Non-pigmented ciliary epithelial cell (primary cell): ENCODE measurements around the gene YAF2.
"Not testable (repeated sequence)": the region's sequence is repeated elsewhere in the genome, so short reads cannot be mapped to it uniquely, and the experiment has no call there.

Experiments used
- DNase-seq: peaks from one replicate; pipeline ENCODE4 v3.0.0-alpha.2; 2010; ENCODE audit warnings: low read depth

Gene YAF2

GRCh38 chr12:42255221-42255865 is 17.3 kb upstream of the YAF2 start:
- DNase-seq = no peak

DNA sequence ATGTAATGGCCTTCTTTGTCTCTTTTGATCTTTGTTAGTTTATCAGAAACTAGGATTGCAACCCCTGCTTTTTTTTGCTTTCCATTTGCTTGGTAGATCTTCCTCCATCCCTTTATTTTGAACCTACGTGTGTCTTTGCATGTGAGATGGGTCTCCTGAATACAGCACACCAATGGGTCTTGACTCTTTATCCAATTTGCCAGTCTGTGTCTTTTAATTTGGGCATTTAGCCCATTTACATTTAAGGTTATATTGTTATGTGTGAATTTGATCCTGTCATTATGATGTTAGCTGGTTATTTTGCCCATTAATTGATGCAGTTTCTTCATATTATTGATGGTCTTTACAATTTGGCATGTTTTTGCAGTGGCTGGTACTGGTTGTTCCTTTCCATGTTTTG is 14.6 kb upstream of the YAF2 start:
- DNase-seq = not testable (repeated sequence)

DNA sequence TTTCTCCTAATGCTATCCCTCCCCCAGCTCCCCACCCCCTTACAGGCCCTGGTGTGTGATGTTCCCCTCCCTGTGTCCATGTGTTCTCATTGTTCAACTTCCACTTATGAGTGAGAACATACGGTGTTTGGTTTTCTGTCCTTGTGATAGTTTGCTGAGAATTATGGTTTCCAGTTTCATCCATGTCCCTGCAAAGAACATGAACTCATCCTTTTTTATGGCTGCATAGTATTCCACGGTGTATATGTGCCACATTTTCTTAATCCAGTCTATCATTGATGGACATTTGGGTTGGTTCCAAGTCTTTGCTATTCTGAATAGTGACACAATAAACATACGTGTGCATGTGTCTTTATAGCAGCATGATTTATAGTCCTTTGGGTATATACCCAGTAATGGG is 11.0 kb upstream of the YAF2 start:
- DNase-seq = not testable (repeated sequence)

DNA sequence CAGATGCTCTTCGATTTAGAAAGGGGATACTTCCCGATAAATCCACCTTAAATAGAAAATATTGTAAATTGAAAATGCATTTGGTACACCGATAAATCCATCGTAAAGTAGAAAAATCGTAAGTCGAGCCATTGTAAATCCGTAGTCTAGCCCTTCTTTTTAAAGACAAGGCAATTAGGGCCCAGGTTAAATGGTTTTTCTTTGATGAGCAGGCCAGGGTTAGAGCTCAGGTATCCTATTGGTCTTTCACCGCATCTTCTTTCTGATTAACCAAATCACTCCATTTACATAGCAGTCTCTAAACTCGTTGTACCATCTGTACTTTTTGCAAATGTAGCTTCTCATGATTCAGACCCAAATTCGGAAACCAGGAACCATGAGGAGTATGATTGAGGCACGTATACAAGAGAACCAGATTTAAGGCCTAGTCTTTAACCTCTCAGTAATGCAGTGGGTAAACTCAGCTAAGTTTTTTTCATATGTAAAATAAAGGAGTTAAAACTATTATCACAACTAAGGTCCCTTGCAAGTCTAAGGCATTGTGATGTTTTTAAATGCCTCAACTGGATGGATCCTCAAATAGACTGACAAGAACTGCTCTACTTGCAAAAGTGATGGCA is 2.2 kb upstream of the YAF2 start:
- no peak for DNase-seq

DNA sequence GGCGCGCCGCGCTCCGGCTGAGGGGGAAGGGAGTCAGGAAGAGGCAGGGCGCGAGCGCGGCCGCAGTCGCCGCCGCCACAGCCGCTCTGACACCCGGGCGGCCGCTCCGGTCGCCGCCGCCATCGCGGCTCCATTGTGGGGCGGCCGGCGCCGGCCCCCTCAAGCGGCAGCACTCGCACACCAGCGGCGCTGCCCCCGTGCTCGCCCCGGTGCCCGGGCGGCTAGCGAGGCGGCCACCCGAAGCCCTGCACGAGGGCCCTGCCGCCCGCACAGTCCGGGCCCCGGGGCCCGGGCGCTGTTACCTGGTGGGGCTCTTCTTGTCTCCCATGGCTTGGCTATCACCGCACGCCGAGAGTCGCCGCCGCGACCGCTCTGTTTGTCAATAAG is 202 bp downstream of the YAF2 start:
- DNase-seq = no peak

DNA sequence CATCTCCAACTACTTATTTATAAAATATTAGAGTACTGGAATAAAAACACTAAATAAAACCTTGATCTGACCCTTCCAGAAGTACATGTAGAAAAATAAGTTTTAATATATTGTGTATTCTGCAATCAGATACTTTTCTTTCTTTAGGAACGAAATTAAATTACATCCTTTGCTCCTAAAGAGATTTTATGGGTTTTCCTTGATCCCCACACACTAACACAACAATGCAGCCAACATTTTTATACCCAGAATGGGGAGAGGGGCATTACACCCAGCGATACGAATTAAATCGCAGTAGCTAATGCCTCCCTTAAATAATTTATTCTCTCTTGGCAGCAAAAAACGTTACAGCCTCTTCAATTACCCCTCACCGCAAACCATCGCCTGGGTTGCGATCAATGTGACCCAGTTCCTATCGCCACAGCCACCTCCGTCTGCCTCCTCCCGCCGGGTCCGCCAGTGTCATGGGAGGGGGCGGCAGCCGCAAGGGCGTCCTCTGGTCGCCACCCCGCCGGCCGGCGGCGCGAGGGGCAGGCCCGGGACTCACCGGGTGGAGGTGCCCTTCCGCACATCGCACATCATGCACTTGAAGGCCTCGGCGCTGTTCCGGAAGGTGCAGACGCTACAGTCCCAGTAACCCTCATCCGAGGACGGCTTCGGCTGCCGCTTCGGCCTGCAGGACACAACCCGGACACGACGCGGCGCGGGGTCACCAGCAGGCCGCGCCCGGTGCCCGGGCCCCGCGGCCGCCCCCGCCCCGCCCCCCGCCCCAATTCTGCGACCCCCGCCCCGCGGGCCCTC is 796 bp downstream of the YAF2 start:
- no peak for DNase-seq

GRCh38 chr12:42236017-42236416 is 2.0 kb downstream of the YAF2 start:
- no peak for DNase-seq

DNA sequence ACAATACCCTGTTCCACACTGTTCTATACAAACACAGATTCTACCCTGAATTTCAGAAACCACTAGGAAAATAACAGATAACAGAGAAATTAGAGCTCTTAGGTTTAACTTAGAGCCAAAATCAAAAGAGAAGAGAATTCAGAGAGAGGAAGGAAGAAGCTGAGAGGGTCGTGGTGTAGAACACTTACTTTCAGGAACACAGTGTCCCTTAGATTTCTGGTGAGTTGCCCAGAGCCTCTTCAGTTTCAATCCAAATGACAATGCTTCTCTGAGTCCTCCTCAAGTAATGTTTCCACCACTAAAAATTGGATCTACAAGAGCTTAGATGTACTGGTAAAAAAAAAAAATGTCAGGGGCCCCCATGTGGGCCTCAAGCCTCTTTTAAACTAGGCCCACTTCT is 2.6 kb downstream of the YAF2 start:
- no peak for DNase-seq

- no peak for DNase-seq
These were observed 3.1 kb downstream of the YAF2 start for GRCh38 chr12:42234970-42235369.

DNA sequence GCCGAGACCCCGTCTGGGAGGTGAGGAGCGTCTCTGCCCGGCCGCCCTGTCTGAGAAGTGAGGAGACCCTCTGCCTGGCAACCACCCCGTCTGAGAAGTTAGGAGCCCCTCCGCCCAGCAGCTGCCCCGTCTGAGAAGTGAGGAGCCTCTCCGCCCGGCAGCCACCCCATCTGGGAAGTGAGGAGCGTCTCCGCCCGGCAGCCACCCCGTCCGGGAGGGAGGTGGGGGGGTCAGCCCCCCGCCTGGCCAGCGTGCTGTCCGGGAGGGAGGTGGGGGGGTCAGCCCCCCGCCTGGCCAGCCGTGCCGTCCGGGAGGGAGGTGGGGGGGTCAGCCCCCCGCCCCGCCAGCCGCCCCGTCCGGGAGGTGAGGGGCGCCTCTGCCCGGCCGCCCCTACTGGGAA is 10.5 kb downstream of the YAF2 start:
- DNase-seq = not testable (repeated sequence)

- DNase-seq = not testable (repeated sequence)
These were observed 13.5 kb downstream of the YAF2 start for GRCh38 chr12:42224501-42224900.

GRCh38 chr12:42222724-42223123 is 15.3 kb downstream of the YAF2 start:
- no peak for DNase-seq

GRCh38 chr12:42221726-42222125 is 16.3 kb downstream of the YAF2 start:
- DNase-seq = no peak

DNA sequence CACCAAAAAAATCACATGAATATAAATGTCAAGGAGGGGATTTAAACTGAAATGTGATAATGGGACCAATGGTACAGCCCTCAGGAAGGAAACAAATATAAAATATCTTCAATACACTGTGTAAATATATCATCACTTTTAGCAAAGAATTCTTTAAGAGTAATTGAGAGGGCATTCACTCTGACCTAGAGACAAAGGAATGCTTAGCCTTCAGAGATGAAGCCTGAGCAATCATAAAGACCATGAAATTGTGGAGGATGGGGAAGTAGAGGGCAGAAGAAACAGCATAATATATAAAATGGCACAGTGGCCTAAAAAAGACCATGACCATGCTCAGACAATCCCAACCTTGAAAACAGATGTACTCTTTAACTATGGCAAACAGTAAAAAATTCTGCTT is 20.4 kb downstream of the YAF2 start:
- no peak for DNase-seq

DNA sequence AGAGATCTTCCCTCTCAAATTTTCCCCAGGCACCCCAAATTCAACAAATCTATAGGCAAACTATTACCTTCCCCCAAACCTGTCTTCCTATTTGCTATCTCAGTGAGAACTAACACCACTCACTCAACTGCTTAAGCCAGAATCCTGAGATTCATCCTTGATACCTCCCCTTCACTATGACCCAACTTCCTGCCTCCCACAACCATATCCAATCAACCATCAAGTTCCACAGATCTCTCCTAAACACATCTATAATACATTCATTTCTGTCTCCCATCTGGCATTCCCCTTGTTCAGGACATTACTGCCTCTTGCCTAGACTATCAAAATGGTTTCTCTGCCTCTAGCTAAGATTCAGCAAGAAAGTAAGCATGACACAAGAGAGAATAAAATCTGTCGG is 21.3 kb downstream of the YAF2 start:
- no peak for DNase-seq

DNA sequence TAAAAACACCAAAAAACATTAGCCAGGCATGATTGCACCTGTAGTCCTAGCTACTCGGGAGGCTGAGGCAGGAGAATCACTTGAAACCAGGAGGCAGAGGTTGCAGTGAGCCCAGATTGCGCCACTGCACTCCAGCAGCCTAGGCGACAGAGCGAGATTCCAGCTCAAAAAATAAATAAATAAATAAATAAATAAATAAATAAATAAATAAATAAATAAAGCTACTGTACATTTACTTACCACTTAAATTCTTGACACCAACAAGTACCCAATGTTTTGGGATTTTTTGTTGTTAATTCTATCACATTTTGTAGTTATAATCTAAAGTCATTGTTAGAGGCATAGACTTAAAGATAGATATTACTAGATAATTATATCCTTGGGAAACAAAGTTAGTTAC is 22.3 kb downstream of the YAF2 start:
- not testable (repeated sequence) for DNase-seq

GRCh38 chr12:42213954-42214426 is 24.1 kb downstream of the YAF2 start:
- no peak for DNase-seq

- DNase-seq = no peak
These were observed 25.0 kb downstream of the YAF2 start for GRCh38 chr12:42213023-42213422.

DNA sequence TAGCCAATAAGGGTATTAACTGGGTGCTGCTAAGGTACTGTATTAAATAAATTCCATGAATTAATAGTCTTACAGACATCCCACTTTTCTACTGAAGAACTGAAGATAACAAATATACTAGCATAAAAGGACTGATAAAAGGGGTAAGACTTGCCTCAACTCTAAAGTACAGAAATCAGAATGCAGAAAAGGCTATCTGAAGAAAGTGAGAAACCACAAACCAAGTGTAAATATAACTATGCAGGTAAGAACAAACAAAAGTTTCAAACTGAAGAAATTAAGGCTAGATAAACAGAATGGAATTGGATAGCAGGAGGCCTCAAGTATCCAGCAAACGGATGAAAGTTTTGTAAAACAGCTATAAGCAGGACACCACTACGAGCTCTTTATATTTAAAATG is 29.5 kb downstream of the YAF2 start:
- DNase-seq = no peak

DNA sequence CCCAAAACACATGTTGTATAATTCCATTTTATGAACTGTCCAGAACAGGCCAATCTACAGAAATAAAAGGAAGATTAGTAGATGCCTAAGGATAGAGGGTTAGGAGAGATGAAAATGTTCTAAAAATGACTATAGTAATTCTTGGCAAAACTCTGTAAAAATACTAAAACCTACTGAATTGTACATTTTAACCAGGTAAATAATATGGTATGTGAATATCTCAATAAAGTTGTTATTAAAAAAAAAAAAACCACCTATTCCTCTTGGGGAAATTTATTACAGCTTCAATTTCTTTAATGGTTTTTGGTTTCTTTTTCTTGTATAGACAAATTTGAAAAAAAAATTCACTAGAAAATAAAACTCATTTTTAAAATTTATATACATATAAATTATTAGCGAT is 33.2 kb downstream of the YAF2 start:
- no peak for DNase-seq

DNA sequence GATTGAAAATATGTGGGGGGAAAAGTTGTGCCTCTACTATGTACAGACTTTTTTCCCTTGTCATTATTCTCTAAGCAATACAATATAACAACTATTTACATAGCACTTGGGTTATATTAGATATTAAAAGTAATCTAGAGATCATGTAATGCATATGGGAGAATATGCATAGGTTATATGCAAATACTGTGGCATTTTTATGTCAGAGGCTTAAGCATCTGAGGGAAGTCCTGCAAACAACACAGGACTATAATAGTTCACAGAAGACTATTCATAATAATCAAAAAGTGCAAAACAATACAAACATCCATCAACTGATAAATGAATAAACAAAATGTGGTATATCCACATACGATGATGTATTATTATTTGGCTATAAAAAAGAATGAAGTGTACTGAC is 33.7 kb downstream of the YAF2 start:
- no peak for DNase-seq

DNA sequence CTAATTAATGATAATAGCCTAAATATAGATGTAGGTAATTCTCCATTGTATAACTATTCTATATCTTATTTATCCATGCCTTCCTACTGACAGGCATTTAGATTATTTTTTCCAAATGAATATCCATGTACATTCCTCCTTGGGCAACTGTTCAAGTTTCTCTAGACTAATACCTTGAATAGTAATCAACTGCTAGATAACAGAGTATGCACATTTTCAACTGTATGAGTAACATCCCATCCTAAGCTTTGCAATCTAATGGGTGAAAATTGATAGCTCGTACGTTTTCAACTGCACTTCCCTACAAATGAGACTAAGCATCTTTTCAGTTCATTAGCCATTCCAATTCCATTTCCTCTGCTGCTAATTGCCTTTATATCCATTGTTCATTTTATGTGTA is 37.0 kb downstream of the YAF2 start:
- DNase-seq = no peak

GRCh38 chr12:42199007-42199406 is 39.0 kb downstream of the YAF2 start:
- DNase-seq = no peak
